Measurements from ENCODE around the gene SPATA32. TPM values are rescaled to one million over a fixed set of nuclear protein-coding genes. Genes with fewer than 3 reads are reported as not detected.

Gene SPATA32
- total RNA-seq, 1 donor from 2014 or later, result not detected

- peaks cover 13% of the 10 kb centered on the region for H3K79me2 ChIP-seq (ENCODE audit: low read depth)
These were observed 34.9 kb upstream of the SPATA32 start for GRCh38 chr17:45296833-45297124.

GRCh38 chr17:45296003-45296832, 34.3 kb upstream of the SPATA32 start:
- Mint-ChIP-seq H3K36me3 (no peaks in the 10 kb centered on the region), H3K4me3 (no peak overlapping the region), H3K9me3 (no peaks in the 10 kb centered on the region), H3K4me1 (peaks cover 43% of the 10 kb centered on the region), H3K27me3 (ENCODE audit: insufficient read depth, low read depth) (no peaks in the 10 kb centered on the region), H3K27ac (no peak overlapping the region)
- H3K4me1 ChIP-seq, result no peaks in the 10 kb centered on the region
- no peaks in the 10 kb centered on the region for H3K9me3 ChIP-seq (ENCODE audit: low read depth)
- peaks cover 36% of the 10 kb centered on the region for H4K20me1 ChIP-seq (ENCODE audit: low read depth)
- H3K4me2 ChIP-seq, result no peak overlapping the region
- H3K27ac ChIP-seq, result no peak overlapping the region
- TF ChIP-seq EZH2 (IDR thresholded peaks at IDR 0.05), result no peak
- H3F3A ChIP-seq (ENCODE audit: low read depth), result no peaks in the 10 kb centered on the region
- no peak overlapping the region for H2AFZ ChIP-seq (replicated peaks)
- no peak for DNase-seq (ENCODE audit: low spot score)
- no peaks in the 10 kb centered on the region for H3K27me3 ChIP-seq
- no peaks in the 10 kb centered on the region for H3K36me3 ChIP-seq
- no peak overlapping the region for H3K4me3 ChIP-seq
- H3K79me2 ChIP-seq (ENCODE audit: low read depth), result peaks cover 13% of the 10 kb centered on the region
- no peak overlapping the region for H3K9ac ChIP-seq

More at GRCh38 chr17:45296833-45297124, 34.9 kb upstream of the SPATA32 start:
- Mint-ChIP-seq H3K27ac (no peak overlapping the region), H3K27me3 (ENCODE audit: insufficient read depth, low read depth) (no peaks in the 10 kb centered on the region), H3K4me3 (no peak overlapping the region), H3K9me3 (no peaks in the 10 kb centered on the region), H3K36me3 (no peaks in the 10 kb centered on the region), H3K4me1 (peaks cover 42% of the 10 kb centered on the region)
- Histone ChIP-seq H3K9me3 (ENCODE audit: low read depth) (no peaks in the 10 kb centered on the region), H2AFZ (replicated peaks) (no peak overlapping the region), H3K27ac (no peak overlapping the region), H3K9ac (no peak overlapping the region), H3F3A (ENCODE audit: low read depth) (no peaks in the 10 kb centered on the region), H3K4me1 (no peaks in the 10 kb centered on the region), H4K20me1 (ENCODE audit: low read depth) (peaks cover 32% of the 10 kb centered on the region), H3K27me3 (no peaks in the 10 kb centered on the region), H3K4me3 (no peak overlapping the region), H3K4me2 (no peak overlapping the region), H3K36me3 (no peaks in the 10 kb centered on the region)
- DNase-seq (ENCODE audit: low spot score), result no peak
- TF ChIP-seq EZH2 (IDR thresholded peaks at IDR 0.05) (no peak), EZH2phosphoT487 (IDR thresholded peaks at IDR 0.05) (no peak)
- TF ChIP-seq, protein P1, sequence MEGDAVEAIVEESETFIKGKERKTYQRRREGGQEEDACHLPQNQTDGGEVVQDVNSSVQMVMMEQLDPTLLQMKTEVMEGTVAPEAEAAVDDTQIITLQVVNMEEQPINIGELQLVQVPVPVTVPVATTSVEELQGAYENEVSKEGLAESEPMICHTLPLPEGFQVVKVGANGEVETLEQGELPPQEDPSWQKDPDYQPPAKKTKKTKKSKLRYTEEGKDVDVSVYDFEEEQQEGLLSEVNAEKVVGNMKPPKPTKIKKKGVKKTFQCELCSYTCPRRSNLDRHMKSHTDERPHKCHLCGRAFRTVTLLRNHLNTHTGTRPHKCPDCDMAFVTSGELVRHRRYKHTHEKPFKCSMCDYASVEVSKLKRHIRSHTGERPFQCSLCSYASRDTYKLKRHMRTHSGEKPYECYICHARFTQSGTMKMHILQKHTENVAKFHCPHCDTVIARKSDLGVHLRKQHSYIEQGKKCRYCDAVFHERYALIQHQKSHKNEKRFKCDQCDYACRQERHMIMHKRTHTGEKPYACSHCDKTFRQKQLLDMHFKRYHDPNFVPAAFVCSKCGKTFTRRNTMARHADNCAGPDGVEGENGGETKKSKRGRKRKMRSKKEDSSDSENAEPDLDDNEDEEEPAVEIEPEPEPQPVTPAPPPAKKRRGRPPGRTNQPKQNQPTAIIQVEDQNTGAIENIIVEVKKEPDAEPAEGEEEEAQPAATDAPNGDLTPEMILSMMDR (IDR thresholded peaks at IDR 0.05), result no peak

- no peaks in the 10 kb centered on the region for H3K36me3 ChIP-seq
- Mint-ChIP-seq H3K36me3 (peaks cover 7% of the 10 kb centered on the region), H3K4me1 (peaks cover 35% of the 10 kb centered on the region), H3K27me3 (ENCODE audit: insufficient read depth, low read depth) (no peaks in the 10 kb centered on the region), H3K9me3 (no peaks in the 10 kb centered on the region), H3K27ac (no peak overlapping the region), H3K4me3 (no peak overlapping the region)
- no peaks in the 10 kb centered on the region for H3K9me3 ChIP-seq (ENCODE audit: low read depth)
- H3K27ac ChIP-seq, result no peak overlapping the region
- no peak for DNase-seq (ENCODE audit: low spot score)
- no peak overlapping the region for H3K9ac ChIP-seq
- H4K20me1 ChIP-seq (ENCODE audit: low read depth), result peaks cover 28% of the 10 kb centered on the region
- no peaks in the 10 kb centered on the region for H3K4me1 ChIP-seq
- no peaks in the 10 kb centered on the region for H3K27me3 ChIP-seq
- H2AFZ ChIP-seq (replicated peaks), result no peak overlapping the region
- no peak overlapping the region for H3K4me2 ChIP-seq
- H3F3A ChIP-seq (ENCODE audit: low read depth), result no peaks in the 10 kb centered on the region
- TF ChIP-seq EZH2 (IDR thresholded peaks at IDR 0.05) (no peak), EZH2phosphoT487 (IDR thresholded peaks at IDR 0.05) (no peak)
- TF ChIP-seq, protein P1 (IDR thresholded peaks at IDR 0.05), result no peak
- H3K79me2 ChIP-seq (ENCODE audit: low read depth), result peaks cover 13% of the 10 kb centered on the region
- no peak overlapping the region for H3K4me3 ChIP-seq
These were observed 32.6 kb upstream of the SPATA32 start for GRCh38 chr17:45294506-45294905.
